ENCODE measurements around the gene TNFRSF21. TPM values are rescaled to one million over a fixed set of nuclear protein-coding genes. Genes with fewer than 3 reads are reported as not detected.

Gene TNFRSF21, protein sequence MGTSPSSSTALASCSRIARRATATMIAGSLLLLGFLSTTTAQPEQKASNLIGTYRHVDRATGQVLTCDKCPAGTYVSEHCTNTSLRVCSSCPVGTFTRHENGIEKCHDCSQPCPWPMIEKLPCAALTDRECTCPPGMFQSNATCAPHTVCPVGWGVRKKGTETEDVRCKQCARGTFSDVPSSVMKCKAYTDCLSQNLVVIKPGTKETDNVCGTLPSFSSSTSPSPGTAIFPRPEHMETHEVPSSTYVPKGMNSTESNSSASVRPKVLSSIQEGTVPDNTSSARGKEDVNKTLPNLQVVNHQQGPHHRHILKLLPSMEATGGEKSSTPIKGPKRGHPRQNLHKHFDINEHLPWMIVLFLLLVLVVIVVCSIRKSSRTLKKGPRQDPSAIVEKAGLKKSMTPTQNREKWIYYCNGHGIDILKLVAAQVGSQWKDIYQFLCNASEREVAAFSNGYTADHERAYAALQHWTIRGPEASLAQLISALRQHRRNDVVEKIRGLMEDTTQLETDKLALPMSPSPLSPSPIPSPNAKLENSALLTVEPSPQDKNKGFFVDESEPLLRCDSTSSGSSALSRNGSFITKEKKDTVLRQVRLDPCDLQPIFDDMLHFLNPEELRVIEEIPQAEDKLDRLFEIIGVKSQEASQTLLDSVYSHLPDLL
- 1 to 10 TPM; 4.5 to 9.1 (median 5.7) TPM for total RNA-seq
- polyA plus RNA-seq: 4.5 TPM
- long read RNA-seq, donor 1, transcript TNFRSF21-201 (6 exons, 3,595 nt): major isoform, 15 of 18 reads
- long read RNA-seq, donor 1, partial matches to known transcripts: 3 of 18 reads
- long read RNA-seq, donor 1, other reads (novel, unspliced or antisense): 0 of 18 reads
- long read RNA-seq, donor 2, transcript TNFRSF21-201 (6 exons, 3,595 nt): major isoform, 5 of 6 reads
- long read RNA-seq, donor 2, partial matches to known transcripts: 1 of 6 reads
- long read RNA-seq, donor 2, other reads (novel, unspliced or antisense): 0 of 6 reads
- long read RNA-seq, donor 3, transcript TNFRSF21-201 (6 exons, 3,595 nt): major isoform, 13 of 19 reads
- long read RNA-seq, donor 3, partial matches to known transcripts: 5 of 19 reads
- long read RNA-seq, donor 3, other reads (novel, unspliced or antisense): 1 of 19 reads
- long read RNA-seq, donor 4, transcript TNFRSF21-201 (6 exons, 3,595 nt): major isoform, 6 of 6 reads
- long read RNA-seq, donor 4, partial matches to known transcripts: 0 of 6 reads
- long read RNA-seq, donor 4, other reads (novel, unspliced or antisense): 0 of 6 reads

DNA sequence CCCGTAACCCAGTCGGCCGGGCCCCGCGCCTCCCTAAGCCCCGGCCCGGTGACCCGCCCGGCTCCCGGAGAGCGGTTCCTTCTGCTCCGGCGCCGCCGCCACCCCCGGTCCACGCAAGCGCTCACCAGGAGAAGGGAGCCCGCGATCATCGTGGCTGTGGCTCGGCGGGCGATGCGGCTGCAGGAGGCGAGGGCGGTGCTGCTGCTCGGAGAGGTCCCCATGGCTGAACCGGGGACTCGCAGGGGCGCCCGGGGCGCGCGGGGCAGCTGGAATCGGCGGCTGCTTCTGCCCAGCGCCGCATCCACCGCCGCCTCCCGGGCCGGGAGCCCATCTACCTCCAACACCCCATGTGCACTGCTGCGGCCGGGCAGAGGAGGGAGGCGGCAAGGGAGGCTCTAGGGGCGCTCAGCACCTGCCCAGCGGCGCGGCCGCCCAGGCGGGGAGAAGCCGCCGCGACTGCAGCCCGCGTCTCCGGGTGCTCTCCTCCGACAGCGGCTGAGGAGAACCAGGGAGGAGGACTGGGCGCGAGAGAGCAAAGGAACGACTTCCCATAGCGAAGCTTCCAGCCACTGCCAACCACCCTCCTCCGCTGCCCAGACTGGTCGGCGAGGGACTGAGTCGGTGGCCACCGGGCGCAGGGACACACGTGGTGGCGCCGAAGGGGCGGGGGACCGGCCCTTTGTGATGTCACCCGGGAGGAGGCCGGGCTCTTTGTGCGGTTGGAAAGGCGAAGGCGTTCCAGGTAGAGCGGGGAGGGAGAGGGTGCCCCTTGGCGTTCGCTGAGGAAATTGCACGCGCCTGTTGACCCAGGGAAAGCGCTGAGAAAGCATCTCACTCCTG lies at the start of gene TNFRSF21:
Gene TNFRSF21, minus strand, starts transcription at position 615 of the 840 bp plus-strand sequence. Its CDS starts 394 bp downstream, at position 221.
- intact Hi-C loops (cut with DNase I): loop anchor here (2.0 to 5.0 kb wide), 3 partner anchors 211 to 213 kb away; no protein-coding TSS in a partner anchor
- no peak within 1 kb of the TSS for H3K27ac ChIP-seq (ENCODE audit: low read length)
- no peaks in the 10 kb centered on the region for H3K9me3 ChIP-seq (ENCODE audit: control insufficient read depth, low read length)
- H3K27me3 ChIP-seq (ENCODE audit: control insufficient read depth, insufficient read depth): no peaks in the 10 kb centered on the region
- ATAC-seq (peak; percentile 99), DNase-seq (peak; percentile 90 to 96 (median 94))
- H3K4me1 ChIP-seq (ENCODE audit: control insufficient read depth, insufficient read depth, low read length): no peaks in the 10 kb centered on the region
- peak within 1 kb of the TSS; percentile 66 for H3K4me3 ChIP-seq (ENCODE audit: low read length)
- WGBS: under 1% methylated on average over 86 of the region's 86 CpGs

DNA sequence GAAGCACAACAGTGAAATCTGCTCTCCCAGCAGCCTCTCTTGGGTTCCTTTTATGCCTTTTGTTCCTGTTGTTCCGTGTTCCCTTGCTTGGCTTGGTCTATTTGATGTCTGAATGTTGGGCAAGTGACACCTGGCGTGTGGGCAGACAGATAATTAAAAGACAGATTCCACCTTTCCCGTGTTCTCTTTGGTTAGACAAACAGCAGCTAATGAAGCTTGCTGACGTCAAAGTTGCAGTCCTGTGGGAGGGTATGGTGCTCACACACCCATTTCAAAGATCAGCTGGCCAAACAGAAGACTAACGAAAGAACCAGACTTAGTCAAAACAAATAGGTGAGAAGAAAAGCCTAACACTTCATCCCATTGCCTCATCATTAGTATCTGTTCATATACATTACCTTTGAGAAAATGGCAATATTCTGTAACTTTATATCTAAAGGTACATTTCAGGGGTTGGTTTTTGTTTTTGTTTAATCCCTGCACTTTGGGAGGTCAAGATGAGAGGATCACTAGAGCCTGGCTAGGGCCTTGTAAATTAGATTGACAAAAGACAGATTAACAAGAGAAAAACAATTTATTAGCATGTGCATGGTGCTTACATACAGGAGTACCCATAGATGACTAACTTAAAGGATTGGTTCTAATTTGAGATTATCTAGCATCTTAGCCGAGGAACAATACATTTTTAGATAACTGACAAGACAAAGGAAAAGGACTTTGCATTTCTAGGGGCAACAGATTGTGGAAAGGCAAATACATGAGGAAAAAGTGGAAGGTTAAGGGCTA lies 48.9 kb upstream of the TNFRSF21 start:
- Histone ChIP-seq H3K9me3 (ENCODE audit: control insufficient read depth, low read length) (no peaks in the 10 kb centered on the region), H3K27me3 (ENCODE audit: control insufficient read depth, insufficient read depth) (no peaks in the 10 kb centered on the region), H3K4me3 (ENCODE audit: low read length) (no peak overlapping the region), H3K27ac (ENCODE audit: low read length) (no peak overlapping the region), H3K4me1 (ENCODE audit: control insufficient read depth, insufficient read depth, low read length) (no peaks in the 10 kb centered on the region)
- DNase-seq: no peak
- 70% methylated on average over 6 of the region's 6 CpGs for WGBS
- ATAC-seq: no peak
- intact Hi-C loops (cut with DNase I): no loop called here

DNA sequence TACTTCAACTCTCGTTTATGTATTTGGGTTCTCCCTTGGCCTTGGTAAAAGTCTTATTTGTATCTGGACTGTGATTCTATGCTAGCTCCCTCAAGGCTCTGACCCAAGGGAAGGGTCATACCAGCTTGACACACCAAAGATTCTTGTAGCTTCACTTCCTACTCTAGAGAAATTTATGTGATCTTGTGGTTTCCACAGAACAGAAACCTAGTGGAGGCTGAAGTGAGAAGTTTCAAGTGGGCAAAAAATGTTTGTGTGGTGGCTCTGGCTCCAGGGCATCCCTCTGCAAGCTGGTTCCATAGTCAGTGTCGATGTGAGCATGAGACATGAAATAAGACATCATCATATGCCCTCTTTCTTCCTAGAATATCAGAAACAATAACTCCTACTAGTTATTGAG lies 48.1 kb upstream of the TNFRSF21 start:
- Histone ChIP-seq H3K4me1 (ENCODE audit: control insufficient read depth, insufficient read depth, low read length) (no peaks in the 10 kb centered on the region), H3K4me3 (ENCODE audit: low read length) (no peak overlapping the region), H3K27me3 (ENCODE audit: control insufficient read depth, insufficient read depth) (no peaks in the 10 kb centered on the region), H3K9me3 (ENCODE audit: control insufficient read depth, low read length) (no peaks in the 10 kb centered on the region), H3K27ac (ENCODE audit: low read length) (no peak overlapping the region)
- DNase-seq (no peak), ATAC-seq (no peak)
- 77% methylated on average over 2 of the region's 2 CpGs for WGBS
- intact Hi-C loops (cut with DNase I): no loop called here

DNA sequence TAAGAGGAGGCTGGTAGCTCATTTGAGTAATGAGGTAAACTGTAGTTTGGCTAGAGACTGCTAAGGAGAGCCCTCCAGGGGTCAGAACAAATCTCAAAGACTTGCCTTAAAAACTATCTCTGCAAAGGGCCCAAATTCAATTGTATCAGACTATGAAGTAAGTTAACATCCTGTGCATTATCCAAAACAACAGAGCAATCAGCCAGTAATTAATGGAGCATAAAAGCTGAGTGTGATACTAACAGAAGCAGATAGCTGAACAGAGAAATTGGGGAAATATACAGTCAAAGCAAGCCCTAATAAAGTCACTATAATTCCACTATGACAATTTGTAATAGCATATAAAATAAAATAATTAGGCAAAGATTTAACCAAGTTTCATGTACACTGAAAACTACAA lies 45.8 kb upstream of the TNFRSF21 start:
- ATAC-seq: no peak
- no peak overlapping the region for H3K27ac ChIP-seq (ENCODE audit: low read length)
- H3K4me3 ChIP-seq (ENCODE audit: low read length): no peak overlapping the region
- H3K27me3 ChIP-seq (ENCODE audit: control insufficient read depth, insufficient read depth): no peaks in the 10 kb centered on the region
- DNase-seq: no peak
- H3K9me3 ChIP-seq (ENCODE audit: control insufficient read depth, low read length): no peaks in the 10 kb centered on the region
- intact Hi-C loops (cut with DNase I): no loop called here
- H3K4me1 ChIP-seq (ENCODE audit: control insufficient read depth, insufficient read depth, low read length): no peaks in the 10 kb centered on the region

DNA sequence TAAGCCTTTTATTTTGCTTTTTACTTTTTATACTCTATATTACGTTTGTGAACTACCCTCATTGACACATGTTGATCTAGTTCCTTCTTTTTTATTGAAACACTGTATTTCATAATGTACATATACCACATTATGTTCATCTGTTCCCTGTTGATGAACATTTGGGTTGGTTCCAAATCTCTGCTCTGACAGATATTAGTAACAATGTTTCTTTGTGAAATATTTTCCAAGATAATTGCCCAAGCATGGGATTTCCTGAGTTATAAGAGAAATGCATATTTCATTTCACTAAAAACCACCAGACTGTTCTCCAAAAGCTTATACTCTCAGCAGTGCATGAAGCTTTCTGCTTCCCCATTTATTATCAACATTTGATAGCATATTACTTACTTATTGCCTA lies 44.2 kb upstream of the TNFRSF21 start:
- intact Hi-C loops (cut with DNase I): no loop called here
- Histone ChIP-seq H3K4me3 (ENCODE audit: low read length) (no peak overlapping the region), H3K27ac (ENCODE audit: low read length) (no peak overlapping the region), H3K9me3 (ENCODE audit: control insufficient read depth, low read length) (no peaks in the 10 kb centered on the region), H3K27me3 (ENCODE audit: control insufficient read depth, insufficient read depth) (no peaks in the 10 kb centered on the region), H3K4me1 (ENCODE audit: control insufficient read depth, insufficient read depth, low read length) (no peaks in the 10 kb centered on the region)
- WGBS: 37% methylated on average over 1 of the region's 1 CpG
- DNase-seq: no peak
- ATAC-seq: no peak

DNA sequence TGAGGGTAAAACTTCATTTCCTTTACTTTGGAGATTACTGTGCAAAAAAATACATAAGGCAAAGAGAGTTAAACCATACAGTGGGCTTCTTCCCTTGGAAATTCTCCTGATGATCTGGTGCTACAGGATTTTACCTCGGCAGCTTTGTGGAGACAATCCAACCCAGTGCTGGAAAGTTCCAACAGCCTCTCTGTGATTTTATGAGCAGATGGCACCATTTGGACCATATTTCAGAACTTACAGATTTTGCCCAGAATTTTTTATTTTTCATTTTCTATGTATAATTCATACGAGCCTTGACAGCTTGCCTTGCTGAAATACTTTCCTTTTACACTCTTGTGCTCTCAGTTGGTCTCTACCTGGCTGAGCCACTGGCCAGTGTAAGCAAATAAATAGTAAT lies 43.3 kb upstream of the TNFRSF21 start:
- intact Hi-C loops (cut with DNase I): no loop called here
- H3K27me3 ChIP-seq (ENCODE audit: control insufficient read depth, insufficient read depth): no peaks in the 10 kb centered on the region
- DNase-seq (no peak), ATAC-seq (no peak)
- no peak overlapping the region for H3K4me3 ChIP-seq (ENCODE audit: low read length)
- no peaks in the 10 kb centered on the region for H3K4me1 ChIP-seq (ENCODE audit: control insufficient read depth, insufficient read depth, low read length)
- no peak overlapping the region for H3K27ac ChIP-seq (ENCODE audit: low read length)
- whole genome bisulfite sequencing: 65% methylated on average over 2 of the region's 2 CpGs
- no peaks in the 10 kb centered on the region for H3K9me3 ChIP-seq (ENCODE audit: control insufficient read depth, low read length)

DNA sequence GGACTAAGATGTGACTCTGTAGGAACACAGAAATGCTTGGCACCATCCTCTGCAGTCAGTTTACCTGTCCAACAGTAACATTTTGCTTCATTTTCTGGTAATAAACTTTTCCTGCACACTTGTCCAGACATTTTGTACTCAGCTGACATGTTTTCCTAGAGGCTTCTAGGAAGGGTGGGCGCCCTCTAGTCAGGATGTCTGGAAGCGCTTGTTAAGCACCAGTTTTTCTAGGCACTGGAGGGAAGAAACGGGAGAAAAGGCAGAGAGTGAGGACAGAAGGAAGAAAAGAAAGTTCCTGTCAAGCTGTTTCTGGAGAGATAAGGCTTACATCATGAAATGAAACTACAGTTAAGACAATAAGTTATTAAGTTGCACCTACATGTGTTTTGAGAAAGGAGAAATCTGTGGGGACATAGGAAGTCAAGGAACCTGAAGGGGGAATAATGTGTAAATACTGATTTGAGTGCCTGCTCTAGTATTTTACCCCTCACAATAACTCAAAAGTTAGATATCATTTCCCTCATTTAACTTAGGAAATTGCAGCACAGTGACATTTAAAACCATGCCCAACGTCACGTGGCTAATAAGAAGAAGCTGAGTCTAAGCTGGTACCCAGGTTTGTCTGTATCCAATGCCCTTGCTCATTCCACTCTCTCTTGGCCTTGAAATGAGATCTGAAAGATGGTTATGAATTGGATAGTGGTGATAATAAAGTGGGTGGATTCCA lies 42.7 kb upstream of the TNFRSF21 start:
- no peak for ATAC-seq
- intact Hi-C loops (cut with DNase I): no loop called here

DNA sequence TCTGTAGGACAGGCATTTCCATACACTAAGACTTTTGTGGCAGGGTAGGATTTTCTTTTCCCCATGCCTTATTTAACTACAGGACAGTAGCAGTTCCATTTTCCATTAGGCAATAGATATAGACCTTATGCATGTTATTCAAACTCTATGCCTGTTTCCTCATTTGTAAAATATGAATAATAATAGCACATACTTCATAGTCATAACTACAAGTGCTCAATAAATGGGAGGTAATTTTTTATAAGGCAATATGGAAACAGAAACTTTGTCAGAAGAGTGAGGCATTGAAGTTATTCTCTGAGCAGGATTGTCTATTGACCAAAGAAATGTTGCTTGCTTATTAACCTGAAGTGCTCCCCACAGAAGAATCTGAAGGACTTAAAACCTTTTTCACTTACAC lies 41.9 kb upstream of the TNFRSF21 start:
- intact Hi-C loops (cut with DNase I): no loop called here
- no peaks in the 10 kb centered on the region for H3K9me3 ChIP-seq (ENCODE audit: control insufficient read depth, low read length)
- ATAC-seq: no peak
- no peaks in the 10 kb centered on the region for H3K4me1 ChIP-seq (ENCODE audit: control insufficient read depth, insufficient read depth, low read length)
- H3K4me3 ChIP-seq (ENCODE audit: low read length): no peak overlapping the region
- H3K27me3 ChIP-seq (ENCODE audit: control insufficient read depth, insufficient read depth): no peaks in the 10 kb centered on the region
- H3K27ac ChIP-seq (ENCODE audit: low read length): no peak overlapping the region
- no peak for DNase-seq

More for the DNA sequence above, 42.7 kb upstream of the TNFRSF21 start:
- Histone ChIP-seq H3K27ac (ENCODE audit: low read length) (no peak overlapping the region), H3K4me3 (ENCODE audit: low read length) (no peak overlapping the region), H3K9me3 (ENCODE audit: control insufficient read depth, low read length) (no peaks in the 10 kb centered on the region), H3K27me3 (ENCODE audit: control insufficient read depth, insufficient read depth) (no peaks in the 10 kb centered on the region), H3K4me1 (ENCODE audit: control insufficient read depth, insufficient read depth, low read length) (no peaks in the 10 kb centered on the region)
- no peak for DNase-seq
- WGBS: 70% methylated on average over 5 of the region's 5 CpGs

DNA sequence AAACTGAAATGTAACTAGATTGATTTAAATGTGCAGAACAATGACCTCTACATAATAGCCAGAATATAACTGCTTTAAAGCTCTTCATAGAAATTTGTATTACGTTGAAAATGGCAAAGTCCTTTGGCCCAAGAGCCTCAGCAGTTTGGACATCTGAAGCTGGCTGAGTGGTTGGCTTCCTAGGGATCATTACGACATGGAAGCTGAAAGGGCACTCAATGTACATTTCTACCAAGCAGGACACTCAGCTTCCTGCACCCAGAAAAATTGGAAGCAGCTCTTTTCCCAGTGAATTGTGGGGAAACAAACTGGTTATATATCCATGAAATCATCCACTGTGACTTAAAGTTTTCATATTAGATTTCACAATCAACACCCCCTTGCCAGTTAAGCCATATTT lies 40.2 kb upstream of the TNFRSF21 start:
- Histone ChIP-seq H3K4me3 (ENCODE audit: low read length) (no peak overlapping the region), H3K27me3 (ENCODE audit: control insufficient read depth, insufficient read depth) (no peaks in the 10 kb centered on the region), H3K27ac (ENCODE audit: low read length) (no peak overlapping the region), H3K4me1 (ENCODE audit: control insufficient read depth, insufficient read depth, low read length) (no peaks in the 10 kb centered on the region), H3K9me3 (ENCODE audit: control insufficient read depth, low read length) (no peaks in the 10 kb centered on the region)
- DNase-seq (no peak), ATAC-seq (no peak)
- 77% methylated on average over 2 of the region's 2 CpGs for WGBS
- intact Hi-C loops (cut with DNase I): no loop called here
